Kidney (tissue), 14 donors: ENCODE results near the gene SEMA3C. TPM values are rescaled to one million over a fixed set of nuclear protein-coding genes. Genes with fewer than 3 reads are reported as not detected.

ENCODE experiments used
- DNase-seq, 5 donors: peaks; one replicate each; pipeline ENCODE4 v3.0.0-alpha.2; 2013 to 2020
- FAIRE-seq: peaks from 2 replicates; lab custom pipeline; 2012; peaks lifted over from hg19 to GRCh38; lab: Jason Lieb, UNC
- H3K27ac ChIP-seq, 2 donors: one replicate each; pipeline ENCODE4 v1.7.0; 2013; ENCODE audit warnings: low read depth in 2 of 2, low read length in 2 of 2, inconsistent platforms in 1 of 2
- H3K27me3 ChIP-seq: one replicate; pipeline ENCODE4 v1.7.1; 2013; ENCODE audit warnings: low read length, inconsistent platforms; ENCODE audit not compliant: control insufficient read depth, insufficient read depth
- H3K36me3 ChIP-seq, 3 donors: one replicate each; pipeline versions ENCODE4 v1.7.0 to v1.7.1; 2013; ENCODE audit warnings: low read length in 3 of 3, control low read depth in 1 of 3, inconsistent platforms in 1 of 3; ENCODE audit not compliant: insufficient read depth in 3 of 3, control insufficient read depth in 2 of 3
- H3K4me1 ChIP-seq, 3 donors: one replicate each; pipeline versions ENCODE4 v1.7.0 to v1.7.1; 2013; ENCODE audit warnings: low read length in 3 of 3, inconsistent platforms in 1 of 3, low read depth in 1 of 3; ENCODE audit not compliant: control insufficient read depth in 2 of 3, insufficient read depth in 2 of 3
- H3K4me3 ChIP-seq, 3 donors: one replicate each; pipeline versions ENCODE4 v1.7.0 to v1.8.1; 2013; ENCODE audit warnings: low read length in 3 of 3, control low read depth in 1 of 3, inconsistent platforms in 1 of 3
- H3K9ac ChIP-seq, 3 donors: one replicate each; pipeline versions ENCODE4 v1.7.0 to v1.7.1; 2013; ENCODE audit warnings: low read length in 3 of 3, control low read depth in 1 of 3, inconsistent platforms in 1 of 3
- H3K9me3 ChIP-seq, 3 donors: one replicate each; pipeline versions ENCODE4 v1.7.0 to v1.7.1; 2013; ENCODE audit warnings: low read length in 3 of 3, control low read depth in 1 of 3, inconsistent platforms in 1 of 3; ENCODE audit not compliant: control insufficient read depth in 2 of 3, insufficient read depth in 1 of 3
- intact Hi-C: fragments of 100-400 bp; cut with DNase I; formaldehyde crosslinking; loops from one replicate; pipeline ENCODE4 v1.11.1; 2022
- polyA plus RNA-seq: library from polyadenylated mRNA; stranded (reverse); fragments of 350-450 nt; fragmentation: Illumina TruSeq; extraction: RNeasy Lipid Tissue Mini Kit (QIAGEN cat#74804); gene quantifications from one replicate; pipeline ENCODE4 v1.2.3, GENCODE V29; 2014; ENCODE audit warnings: low read depth, low replicate concordance; ENCODE audit not compliant: insufficient read depth
- total RNA-seq: library from RNA; stranded (reverse); fragmentation: NEBNext Ultra II Directional; extraction: Animal tissue kit (Norgen Biotek cat#: 25700); gene quantifications from one replicate; pipeline ENCODE4 v1.2.1, GENCODE V29; 2021
- TF ChIP-seq, protein P1 (sequence below): IDR thresholded peaks from 3 replicates; pipeline ENCODE4 v1.5.1; 2012; ENCODE audit warnings: mild to moderate bottlenecking, moderate library complexity, borderline replicate concordance; ENCODE audit not compliant: insufficient read depth; ENCODE audit errors: extremely low read depth
- donor health status: control.
- donor health status: control.
- donor health status: control.
- donor health status: control.
- donor health status: control.
- donor health status: DM: yes; HTN: yes; CAD: no.
- donor health status: Normal renal cell carcinoma (clear cell type).

Gene SEMA3C
- total and polyA plus RNA-seq, 2 donors from 2014 or later = 3.9 to 17.2 TPM

- Histone ChIP-seq H3K4me1 (peaks cover 0 to 4% (median 2%) of the 10 kb centered on the region in 3 donors), H3K36me3 (no peaks in the 10 kb centered on the region), H3K27me3 (no peaks in the 10 kb centered on the region), H3K9ac (no peak overlapping the region), H3K27ac (no peak overlapping the region), H3K4me3 (no peak overlapping the region), H3K9me3 (no peaks in the 10 kb centered on the region)
- FAIRE-seq (peak; percentile 41), DNase-seq (no peak)
- TF ChIP-seq, protein P1, sequence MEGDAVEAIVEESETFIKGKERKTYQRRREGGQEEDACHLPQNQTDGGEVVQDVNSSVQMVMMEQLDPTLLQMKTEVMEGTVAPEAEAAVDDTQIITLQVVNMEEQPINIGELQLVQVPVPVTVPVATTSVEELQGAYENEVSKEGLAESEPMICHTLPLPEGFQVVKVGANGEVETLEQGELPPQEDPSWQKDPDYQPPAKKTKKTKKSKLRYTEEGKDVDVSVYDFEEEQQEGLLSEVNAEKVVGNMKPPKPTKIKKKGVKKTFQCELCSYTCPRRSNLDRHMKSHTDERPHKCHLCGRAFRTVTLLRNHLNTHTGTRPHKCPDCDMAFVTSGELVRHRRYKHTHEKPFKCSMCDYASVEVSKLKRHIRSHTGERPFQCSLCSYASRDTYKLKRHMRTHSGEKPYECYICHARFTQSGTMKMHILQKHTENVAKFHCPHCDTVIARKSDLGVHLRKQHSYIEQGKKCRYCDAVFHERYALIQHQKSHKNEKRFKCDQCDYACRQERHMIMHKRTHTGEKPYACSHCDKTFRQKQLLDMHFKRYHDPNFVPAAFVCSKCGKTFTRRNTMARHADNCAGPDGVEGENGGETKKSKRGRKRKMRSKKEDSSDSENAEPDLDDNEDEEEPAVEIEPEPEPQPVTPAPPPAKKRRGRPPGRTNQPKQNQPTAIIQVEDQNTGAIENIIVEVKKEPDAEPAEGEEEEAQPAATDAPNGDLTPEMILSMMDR = no peak
- intact Hi-C loops = no loop called here
Measured at GRCh38 chr7:80945976-80946375, 27.1 kb upstream of the SEMA3C start.

- peaks cover 0 to 5% (median 2%) of the 10 kb centered on the region in 3 donors for H3K4me1 ChIP-seq
- TF ChIP-seq, protein P1 = no peak
- no peak for FAIRE-seq
- H3K4me3 ChIP-seq = no peak overlapping the region
- no peaks in the 10 kb centered on the region for H3K9me3 ChIP-seq
- DNase-seq = no peak
- H3K27me3 ChIP-seq = no peaks in the 10 kb centered on the region
- intact Hi-C loops = no loop called here
- H3K9ac ChIP-seq = no peak overlapping the region
- H3K27ac ChIP-seq = no peak overlapping the region
- no peaks in the 10 kb centered on the region for H3K36me3 ChIP-seq
Measured at GRCh38 chr7:80943342-80943741, 24.5 kb upstream of the SEMA3C start.

DNA sequence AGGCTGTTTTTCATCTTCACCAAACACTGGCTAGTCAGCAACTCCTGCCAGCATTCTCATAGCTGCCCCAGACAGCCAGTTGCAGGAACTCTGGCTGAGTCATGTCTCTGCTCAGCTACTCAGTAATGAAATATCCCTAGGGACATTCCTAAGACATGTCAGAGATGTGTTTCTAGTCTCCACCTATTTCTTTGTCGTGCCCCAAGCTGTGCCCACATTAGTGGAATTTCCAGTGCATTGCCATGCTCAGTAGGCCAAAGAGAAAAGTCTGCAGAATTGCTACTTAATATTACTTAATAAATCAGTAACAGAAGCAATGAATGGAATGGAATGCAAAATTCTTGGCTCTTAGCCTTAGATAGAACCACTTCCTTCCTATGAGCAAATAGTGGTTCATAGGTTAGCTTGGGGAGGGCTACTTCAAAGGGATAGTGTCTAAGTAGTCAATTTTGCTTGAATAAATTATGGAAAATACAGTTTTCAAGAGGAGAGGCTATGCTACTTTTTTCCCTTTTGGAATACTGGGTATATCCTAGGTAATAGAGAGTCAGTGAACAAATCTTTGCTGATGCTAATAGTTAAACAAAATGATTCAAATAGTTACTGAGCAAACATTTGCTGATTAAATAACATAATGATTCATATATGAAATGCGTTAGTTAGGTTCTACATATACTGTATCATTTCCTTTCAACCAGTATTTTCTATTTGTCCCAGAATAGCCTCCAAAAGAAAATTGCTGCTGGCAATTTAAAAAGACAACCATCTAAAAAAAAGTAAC is 23.6 kb upstream of the SEMA3C start:
- H3K9ac ChIP-seq = no peak overlapping the region
- no peaks in the 10 kb centered on the region for H3K9me3 ChIP-seq
- intact Hi-C loops = no loop called here
- DNase-seq (peak in 4 of 5 donors; percentile 25 to 86 (median 58)), FAIRE-seq (peak; percentile 63)
- H3K27ac ChIP-seq = no peak overlapping the region
- H3K36me3 ChIP-seq = no peaks in the 10 kb centered on the region
- no peaks in the 10 kb centered on the region for H3K27me3 ChIP-seq
- TF ChIP-seq, protein P1 = no peak
- H3K4me1 ChIP-seq = peaks cover 0 to 5% (median 2%) of the 10 kb centered on the region in 3 donors
- no peak overlapping the region for H3K4me3 ChIP-seq
